ENCODE results near the gene ACR.
A peak's percentile ranks its signal among the peaks of the same experiment; 100 is the strongest.

The ACR gene

GRCh38 chr22:50712341-50713007 lies 25.5 kb upstream of the ACR start:
- Histone ChIP-seq H3K4me1 (ENCODE audit: insufficient read depth, low read length) (no peaks in the 10 kb centered on the region), H3K9ac (ENCODE audit: low read depth, low read length) (0 out of 2 replicates have a peak overlapping the region, but pooled peaks have one; percentile 20), H3K9me3 (ENCODE audit: insufficient read depth, low read depth, low read length) (no peaks in the 10 kb centered on the region), H3K4me3 (ENCODE audit: low read length) (no peak overlapping the region), H3K27me3 (ENCODE audit: insufficient read depth, low read length) (peaks cover 5% of the 10 kb centered on the region; the same call in 1 of the 2 replicates), H3K36me3 (ENCODE audit: insufficient read depth, low read length) (no peaks in the 10 kb centered on the region), H3K27ac (ENCODE audit: low read depth, low read length) (no peak overlapping the region)
- 92% methylated on average over 8 of the region's 9 CpGs for WGBS

- Histone ChIP-seq H3K4me3 (ENCODE audit: low read length) (no peak overlapping the region), H3K27ac (ENCODE audit: low read depth, low read length) (no peak overlapping the region)
- WGBS = 94% methylated on average over 13 of the region's 13 CpGs
Measured at GRCh38 chr22:50713008-50713385, 25.0 kb upstream of the ACR start.

GRCh38 chr22:50713571-50714056 lies 24.4 kb upstream of the ACR start:
- Histone ChIP-seq H3K9me3 (ENCODE audit: insufficient read depth, low read depth, low read length) (no peaks in the 10 kb centered on the region), H3K9ac (ENCODE audit: low read depth, low read length) (no peak overlapping the region), H3K27ac (ENCODE audit: low read depth, low read length) (no peak overlapping the region), H3K4me1 (ENCODE audit: insufficient read depth, low read length) (no peaks in the 10 kb centered on the region), H3K4me3 (ENCODE audit: low read length) (no peak overlapping the region), H3K36me3 (ENCODE audit: insufficient read depth, low read length) (no peaks in the 10 kb centered on the region), H3K27me3 (ENCODE audit: insufficient read depth, low read length) (peaks cover 17% of the 10 kb centered on the region)
- WGBS = 92% methylated on average over 5 of the region's 5 CpGs

More at GRCh38 chr22:50713008-50713385, 25.0 kb upstream of the ACR start:
- H3K9me3 ChIP-seq (ENCODE audit: insufficient read depth, low read depth, low read length) = no peaks in the 10 kb centered on the region
- H3K27me3 ChIP-seq (ENCODE audit: insufficient read depth, low read length) = peaks cover 11% of the 10 kb centered on the region
- H3K36me3 ChIP-seq (ENCODE audit: insufficient read depth, low read length) = no peaks in the 10 kb centered on the region
- no peaks in the 10 kb centered on the region for H3K4me1 ChIP-seq (ENCODE audit: insufficient read depth, low read length)
- no peak overlapping the region for H3K9ac ChIP-seq (ENCODE audit: low read depth, low read length)

- Histone ChIP-seq H3K27me3 (ENCODE audit: insufficient read depth, low read length) (peaks cover 22% of the 10 kb centered on the region), H3K36me3 (ENCODE audit: insufficient read depth, low read length) (no peaks in the 10 kb centered on the region), H3K9me3 (ENCODE audit: insufficient read depth, low read depth, low read length) (no peaks in the 10 kb centered on the region), H3K4me3 (ENCODE audit: low read length) (no peak overlapping the region), H3K27ac (ENCODE audit: low read depth, low read length) (no peak overlapping the region), H3K9ac (ENCODE audit: low read depth, low read length) (no peak overlapping the region), H3K4me1 (ENCODE audit: insufficient read depth, low read length) (no peaks in the 10 kb centered on the region)
- WGBS = 90% methylated on average over 7 of the region's 7 CpGs
Measured at GRCh38 chr22:50714150-50714549, 23.9 kb upstream of the ACR start.

- WGBS = 95% methylated on average over 22 of the region's 22 CpGs
- no peak overlapping the region for H3K27ac ChIP-seq (ENCODE audit: low read depth, low read length)
- H3K9ac ChIP-seq (ENCODE audit: low read depth, low read length) = no peak overlapping the region
- no peak overlapping the region for H3K4me3 ChIP-seq (ENCODE audit: low read length)
- H3K9me3 ChIP-seq (ENCODE audit: insufficient read depth, low read depth, low read length) = no peaks in the 10 kb centered on the region
- H3K36me3 ChIP-seq (ENCODE audit: insufficient read depth, low read length) = no peaks in the 10 kb centered on the region
- H3K4me1 ChIP-seq (ENCODE audit: insufficient read depth, low read length) = no peaks in the 10 kb centered on the region
- peaks cover 28% of the 10 kb centered on the region for H3K27me3 ChIP-seq (ENCODE audit: insufficient read depth, low read length)
Measured at GRCh38 chr22:50714631-50715179, 23.3 kb upstream of the ACR start.

GRCh38 chr22:50715250-50715649 lies 22.8 kb upstream of the ACR start:
- H3K27ac ChIP-seq (ENCODE audit: low read depth, low read length) = no peak overlapping the region
- H3K36me3 ChIP-seq (ENCODE audit: insufficient read depth, low read length) = no peaks in the 10 kb centered on the region
- no peak overlapping the region for H3K9ac ChIP-seq (ENCODE audit: low read depth, low read length)
- peaks cover 33% of the 10 kb centered on the region for H3K27me3 ChIP-seq (ENCODE audit: insufficient read depth, low read length)
- H3K4me3 ChIP-seq (ENCODE audit: low read length) = no peak overlapping the region
- H3K9me3 ChIP-seq (ENCODE audit: insufficient read depth, low read depth, low read length) = no peaks in the 10 kb centered on the region
- WGBS = 88% methylated on average over 9 of the region's 9 CpGs
- H3K4me1 ChIP-seq (ENCODE audit: insufficient read depth, low read length) = no peaks in the 10 kb centered on the region

- H3K36me3 ChIP-seq (ENCODE audit: insufficient read depth, low read length) = no peaks in the 10 kb centered on the region
- no peak overlapping the region for H3K4me3 ChIP-seq (ENCODE audit: low read length)
- H3K9me3 ChIP-seq (ENCODE audit: insufficient read depth, low read depth, low read length) = no peaks in the 10 kb centered on the region
- 90% methylated on average over 7 of the region's 7 CpGs for WGBS
- peaks cover 38% of the 10 kb centered on the region for H3K27me3 ChIP-seq (ENCODE audit: insufficient read depth, low read length)
- no peak overlapping the region for H3K9ac ChIP-seq (ENCODE audit: low read depth, low read length)
- H3K4me1 ChIP-seq (ENCODE audit: insufficient read depth, low read length) = no peaks in the 10 kb centered on the region
- no peak overlapping the region for H3K27ac ChIP-seq (ENCODE audit: low read depth, low read length)
Measured at GRCh38 chr22:50715776-50716175, 22.2 kb upstream of the ACR start.

- no peaks in the 10 kb centered on the region for H3K9me3 ChIP-seq (ENCODE audit: insufficient read depth, low read depth, low read length)
- H3K27ac ChIP-seq (ENCODE audit: low read depth, low read length) = no peak overlapping the region
- WGBS = 91% methylated on average over 13 of the region's 13 CpGs
- peaks cover 45% of the 10 kb centered on the region for H3K27me3 ChIP-seq (ENCODE audit: insufficient read depth, low read length)
- H3K9ac ChIP-seq (ENCODE audit: low read depth, low read length) = no peak overlapping the region
- no peaks in the 10 kb centered on the region for H3K4me1 ChIP-seq (ENCODE audit: insufficient read depth, low read length)
- no peaks in the 10 kb centered on the region for H3K36me3 ChIP-seq (ENCODE audit: insufficient read depth, low read length)
- no peak overlapping the region for H3K4me3 ChIP-seq (ENCODE audit: low read length)
Measured at GRCh38 chr22:50716290-50717024, 21.5 kb upstream of the ACR start.

GRCh38 chr22:50717709-50718351 lies 20.2 kb upstream of the ACR start:
- Histone ChIP-seq H3K27ac (ENCODE audit: low read depth, low read length) (no peak overlapping the region), H3K4me3 (ENCODE audit: low read length) (no peak overlapping the region), H3K9me3 (ENCODE audit: insufficient read depth, low read depth, low read length) (no peaks in the 10 kb centered on the region), H3K27me3 (ENCODE audit: insufficient read depth, low read length) (peaks cover 57% of the 10 kb centered on the region), H3K9ac (ENCODE audit: low read depth, low read length) (no peak overlapping the region), H3K4me1 (ENCODE audit: insufficient read depth, low read length) (no peaks in the 10 kb centered on the region), H3K36me3 (ENCODE audit: insufficient read depth, low read length) (no peaks in the 10 kb centered on the region)
- 80% methylated on average over 10 of the region's 10 CpGs for WGBS

- Histone ChIP-seq H3K27ac (ENCODE audit: low read depth, low read length) (no peak overlapping the region), H3K9ac (ENCODE audit: low read depth, low read length) (no peak overlapping the region), H3K36me3 (ENCODE audit: insufficient read depth, low read length) (no peaks in the 10 kb centered on the region), H3K9me3 (ENCODE audit: insufficient read depth, low read depth, low read length) (no peaks in the 10 kb centered on the region), H3K27me3 (ENCODE audit: insufficient read depth, low read length) (peaks cover 57% of the 10 kb centered on the region), H3K4me1 (ENCODE audit: insufficient read depth, low read length) (no peaks in the 10 kb centered on the region), H3K4me3 (ENCODE audit: low read length) (no peak overlapping the region)
- WGBS = 94% methylated on average over 10 of the region's 10 CpGs
Measured at GRCh38 chr22:50718352-50718709, 19.7 kb upstream of the ACR start.

GRCh38 chr22:50719814-50720300 lies 18.1 kb upstream of the ACR start:
- 7% methylated on average over 40 of the region's 40 CpGs for WGBS
- Histone ChIP-seq H3K9ac (ENCODE audit: low read depth, low read length) (0 out of 2 replicates have a peak overlapping the region, but pooled peaks have one; percentile 20), H3K27ac (ENCODE audit: low read depth, low read length) (no peak overlapping the region), H3K4me1 (ENCODE audit: insufficient read depth, low read length) (no peaks in the 10 kb centered on the region), H3K36me3 (ENCODE audit: insufficient read depth, low read length) (no peaks in the 10 kb centered on the region), H3K9me3 (ENCODE audit: insufficient read depth, low read depth, low read length) (no peaks in the 10 kb centered on the region), H3K27me3 (ENCODE audit: insufficient read depth, low read length) (peaks cover 57% of the 10 kb centered on the region), H3K4me3 (ENCODE audit: low read length) (peak overlapping the region; percentile 45; the same call in 1 of the 2 replicates)
